G401 (cell line): Measurements from ENCODE around the gene UGT8. TPM values are rescaled to one million over a fixed set of nuclear protein-coding genes. Genes with fewer than 3 reads are reported as not detected.
"Not testable (repeated sequence)": the region's sequence is repeated elsewhere in the genome, so short reads cannot be mapped to it uniquely, and the experiment has no call there.

Experiments
- DNase-seq: peaks from one replicate; pipeline ENCODE4 v3.0.0-alpha.2; 2015; ENCODE audit warnings: low spot score
- in situ Hi-C: cut with HindIII; loops from 2 replicates; pipeline ENCODE4 v1.10.0; 2016; ENCODE audit warnings: low sequenced_read_pairs, mixed read lengths
- total RNA-seq: library from RNA; depleted of rRNA; stranded (reverse); fragments of >200 nt; shearing (Covaris generic); gene quantifications from 2 replicates; pipeline ENCODE4 v1.2.3, GENCODE V29; 2014

UGT8 gene
- total RNA-seq, 1 experiment from 2014 or later, result not detected

DNA sequence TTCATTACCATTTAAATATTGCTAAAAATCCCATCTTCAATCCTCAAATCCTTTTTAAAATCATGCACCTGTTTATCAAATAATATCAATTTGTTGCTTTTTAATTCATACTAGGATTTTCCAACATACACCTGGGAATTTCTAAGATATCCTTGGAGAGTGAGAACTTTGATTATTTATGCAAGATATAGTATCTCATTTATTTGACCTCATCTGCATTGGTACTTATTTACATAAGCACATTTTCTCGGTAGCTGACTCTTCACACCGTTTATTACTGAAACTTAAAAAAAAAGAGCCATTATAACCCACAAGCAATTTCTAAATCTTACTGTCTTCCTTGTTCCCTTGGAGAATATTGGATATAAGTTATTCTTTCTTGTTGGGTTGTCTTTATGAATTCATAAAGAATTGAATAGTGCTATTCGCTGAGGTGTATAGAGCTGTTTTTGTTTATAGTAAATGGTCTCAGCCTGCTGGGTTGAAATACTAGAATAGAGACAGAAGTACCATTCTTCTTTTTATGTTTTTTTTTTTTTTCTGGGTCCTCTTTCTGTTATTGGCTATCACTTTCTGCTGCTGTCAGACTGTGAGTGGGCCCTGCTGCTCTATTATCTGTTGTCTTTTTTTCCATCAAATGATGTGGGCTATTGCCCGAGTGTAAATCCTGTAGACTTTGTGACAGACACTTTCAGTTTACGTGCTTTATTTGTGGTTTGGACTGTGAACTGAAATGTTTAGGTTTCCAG lies 2.9 kb downstream of the UGT8 start:
- in situ Hi-C loops, result no loop called here
- no peak for DNase-seq

DNA sequence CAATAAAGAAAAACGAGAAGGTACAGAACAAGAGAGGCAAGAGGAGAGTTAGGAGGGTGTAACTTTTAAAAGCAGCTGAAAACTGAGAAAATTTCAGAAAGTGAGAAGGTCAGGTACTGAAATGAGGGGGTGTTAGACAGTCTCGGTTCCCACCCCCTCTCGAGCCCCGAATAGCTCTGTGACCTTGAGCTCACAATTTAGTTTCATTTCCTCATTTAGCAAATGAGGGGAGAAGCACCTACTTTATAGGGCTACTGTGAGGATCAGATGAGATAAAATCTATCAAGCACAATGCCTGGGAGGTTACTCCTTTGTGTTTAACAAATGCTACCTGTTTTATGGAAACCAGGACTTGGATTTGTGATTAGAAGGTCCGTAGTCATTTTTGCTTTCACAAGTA lies 4.9 kb downstream of the UGT8 start:
- in situ Hi-C loops, result no loop called here

DNA sequence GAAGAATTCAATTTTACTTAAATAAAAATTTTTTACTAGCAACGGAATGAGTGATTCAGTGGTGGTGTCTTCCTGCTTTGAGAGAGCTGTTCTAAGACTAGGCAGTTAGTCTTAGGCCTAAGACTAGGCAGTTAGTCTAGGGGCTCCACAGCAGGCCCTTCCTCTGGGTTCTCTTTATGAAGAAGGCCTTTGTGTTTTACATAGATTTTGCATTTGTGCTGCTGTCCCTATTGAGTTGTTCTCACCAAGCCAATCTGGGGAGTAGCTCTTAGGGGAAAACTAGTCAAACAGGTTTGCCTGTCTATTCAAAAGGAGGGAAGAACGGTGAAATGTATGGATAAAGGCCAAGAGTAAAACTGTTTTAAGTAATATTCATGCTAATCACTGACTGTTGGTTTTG lies 7.6 kb downstream of the UGT8 start:
- in situ Hi-C loops, result no loop called here
- no peak for DNase-seq

More for the DNA sequence above, 4.9 kb downstream of the UGT8 start:
- DNase-seq, result no peak

DNA sequence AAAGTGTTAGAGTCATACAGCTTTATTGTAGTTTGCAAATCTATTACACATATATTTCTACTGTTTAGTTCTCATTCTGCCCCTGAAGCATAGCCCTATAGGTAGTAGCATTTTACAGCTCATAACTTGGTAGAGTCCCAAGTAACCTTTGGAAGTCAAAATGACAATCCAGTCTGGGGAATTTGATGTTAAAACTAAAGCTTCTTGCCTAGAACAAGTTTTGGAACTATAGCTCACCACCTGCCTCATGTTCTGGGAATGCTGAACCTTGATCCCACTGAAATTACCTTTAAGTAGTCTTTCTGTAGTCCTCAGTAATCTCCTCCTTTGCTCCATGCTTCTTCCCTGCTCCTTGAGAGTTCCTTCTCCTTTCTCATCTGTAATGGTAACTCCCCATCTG lies 8.4 kb downstream of the UGT8 start:
- in situ Hi-C loops, result no loop called here
- DNase-seq, result no peak

DNA sequence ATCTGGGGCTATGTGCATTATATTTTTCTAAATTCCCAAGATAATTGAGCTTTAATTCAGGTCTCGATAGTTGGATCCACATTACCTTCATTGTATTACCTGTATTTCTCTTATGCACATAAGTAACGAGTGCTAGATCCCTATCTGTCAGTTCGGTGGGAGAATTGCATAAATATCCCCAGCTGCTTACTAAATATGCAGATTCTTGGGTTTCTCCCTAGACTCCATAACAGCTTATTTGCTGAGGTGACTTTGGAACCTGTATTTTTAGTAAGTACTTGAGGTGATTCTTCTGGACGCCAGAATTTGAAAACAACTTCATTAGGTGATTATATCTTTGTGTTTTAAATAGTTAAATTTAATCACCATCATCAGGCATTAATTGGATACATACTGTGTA lies 15.0 kb downstream of the UGT8 start:
- in situ Hi-C loops, result no loop called here
- no peak for DNase-seq

DNA sequence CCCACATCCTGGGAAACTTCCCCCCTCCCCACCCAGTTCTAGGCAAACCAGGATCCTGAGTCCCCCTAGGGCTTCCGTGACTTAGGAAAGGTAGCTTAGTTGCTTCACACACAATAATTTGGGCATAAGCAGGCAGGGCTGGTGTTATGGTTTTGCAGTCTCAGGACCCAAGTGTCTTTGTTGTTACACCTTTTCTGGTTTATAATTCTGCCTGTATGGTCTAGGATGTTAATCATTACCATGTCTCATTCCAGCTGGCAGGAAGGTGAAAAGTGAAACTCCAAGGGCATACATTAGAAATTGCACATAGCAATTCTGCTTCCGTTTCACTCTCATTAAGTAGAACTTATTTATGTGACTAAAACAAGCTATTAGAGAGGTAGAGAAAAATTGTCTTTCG lies 16.8 kb downstream of the UGT8 start:
- in situ Hi-C loops, result no loop called here
- no peak for DNase-seq

DNA sequence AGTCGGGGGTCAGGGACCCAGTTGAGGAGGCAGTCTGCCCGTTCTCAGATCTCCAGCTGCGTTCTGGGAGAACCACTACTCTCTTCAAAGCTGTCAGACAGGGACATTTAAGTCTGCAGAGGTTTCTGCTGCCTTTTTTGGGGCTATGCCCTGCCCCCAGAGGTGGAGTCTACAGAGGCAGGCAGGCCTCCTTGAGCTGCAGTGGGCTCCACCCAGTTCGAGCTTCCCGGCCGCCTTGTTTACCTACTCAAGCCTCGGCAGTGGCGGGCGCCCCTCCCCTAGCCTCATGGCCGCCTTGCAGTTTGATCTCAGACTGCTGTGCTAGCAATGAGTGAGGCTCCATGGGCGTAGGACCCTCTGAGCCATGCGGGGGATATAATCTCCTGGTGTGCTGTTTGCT lies 17.4 kb downstream of the UGT8 start:
- in situ Hi-C loops, DNase-seq: not testable (repeated sequence)

DNA sequence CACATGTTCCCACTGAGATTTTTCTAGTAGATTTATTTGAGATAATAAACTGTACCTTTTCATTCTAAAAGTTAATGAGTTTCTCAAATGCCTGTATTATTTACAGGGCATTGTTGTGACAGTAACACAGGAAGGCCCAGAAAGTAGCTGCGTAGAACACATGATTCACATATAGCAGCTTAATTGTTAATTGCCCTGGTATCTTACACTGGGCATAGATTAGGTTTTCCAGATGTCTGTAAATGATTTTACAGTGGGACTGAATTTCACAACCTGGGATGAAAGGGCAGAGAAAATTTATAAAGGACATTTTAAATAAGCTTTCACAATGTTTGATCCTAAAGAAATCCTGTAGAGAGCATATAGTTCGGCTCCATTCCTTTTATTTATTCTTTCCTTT lies 27.6 kb downstream of the UGT8 start:
- in situ Hi-C loops, result no loop called here
- DNase-seq, result no peak

DNA sequence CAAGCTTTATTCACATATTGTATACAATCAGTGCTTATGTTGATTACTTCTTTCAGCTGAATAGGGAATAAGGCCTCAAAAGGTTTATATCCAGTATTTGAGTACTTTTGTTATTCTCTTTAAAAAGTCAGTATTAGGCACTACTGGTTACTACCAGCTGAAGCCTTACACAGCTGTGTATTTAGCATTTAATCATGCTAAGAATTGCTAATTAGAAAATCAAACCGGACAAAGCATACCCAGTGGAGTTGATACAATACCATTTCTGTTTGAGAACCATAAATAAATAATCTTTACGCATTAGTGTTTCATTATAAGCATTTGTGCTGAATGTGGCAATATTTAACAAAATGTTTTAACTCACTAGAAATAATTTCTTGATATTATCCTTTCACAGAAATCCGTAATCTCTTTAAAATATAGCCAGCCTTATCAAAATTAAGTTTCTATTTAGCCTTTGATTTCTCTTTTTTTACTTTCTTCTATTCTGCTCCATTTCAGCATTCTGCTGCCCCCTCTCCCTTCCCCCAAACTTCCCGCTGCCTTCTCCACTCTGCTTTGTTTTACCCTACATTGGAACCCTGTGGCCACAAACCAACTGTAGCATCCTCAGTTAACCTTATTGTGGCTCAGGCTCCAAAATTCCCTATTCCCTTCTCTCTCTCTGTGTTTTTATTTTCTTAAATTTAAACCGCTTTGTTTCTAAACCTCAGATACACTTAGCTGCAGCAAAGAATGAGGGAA lies 37.8 kb downstream of the UGT8 start:
- in situ Hi-C loops, result no loop called here
- no peak for DNase-seq

DNA sequence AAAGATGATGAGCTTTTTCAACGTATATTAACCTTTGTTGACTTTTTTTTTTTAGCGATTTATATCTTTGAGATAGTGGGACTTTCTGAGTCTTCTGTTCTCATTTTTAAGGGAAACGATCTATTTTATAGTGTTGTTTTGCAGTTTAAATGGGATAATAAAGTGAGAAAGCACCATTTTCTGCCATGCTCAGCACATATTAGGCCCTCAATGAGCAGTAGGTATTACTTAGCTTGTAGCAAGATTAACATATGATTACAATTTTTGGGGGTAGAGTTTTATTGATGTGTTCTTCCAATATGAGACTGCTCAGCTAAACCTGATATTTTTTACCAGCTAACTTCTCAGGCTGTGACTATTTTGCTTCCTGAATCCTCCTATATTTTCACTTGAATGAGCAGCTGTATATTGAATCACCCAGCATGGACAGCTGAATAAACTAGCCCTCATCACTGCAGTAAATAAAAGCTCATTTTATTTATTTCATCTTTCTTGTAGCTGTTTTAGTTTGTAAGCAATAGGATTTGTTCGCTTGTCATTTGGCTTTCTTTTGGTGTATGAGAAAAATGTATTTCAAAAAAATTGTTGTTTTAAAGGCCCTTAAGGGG lies 43.7 kb downstream of the UGT8 start:
- in situ Hi-C loops, result no loop called here
- no peak for DNase-seq

DNA sequence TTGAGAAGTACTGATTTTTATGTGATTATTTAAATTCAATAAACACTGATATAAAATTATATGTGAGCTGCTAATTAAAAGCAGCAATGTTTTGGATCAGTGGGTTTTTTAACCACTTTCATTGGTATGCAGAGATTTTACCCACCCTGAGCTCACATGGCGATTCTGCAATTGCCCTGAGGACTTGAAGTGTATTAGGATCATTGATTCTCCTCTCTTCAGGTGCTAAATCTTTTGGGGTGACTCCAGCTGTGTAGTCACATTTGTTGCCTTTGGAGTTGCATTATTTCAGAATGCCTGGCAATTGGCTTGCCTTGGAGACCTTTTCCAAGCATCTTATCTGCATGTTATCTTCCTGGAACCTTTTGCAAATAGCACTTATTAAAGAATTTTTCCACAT lies 51.3 kb downstream of the UGT8 start:
- in situ Hi-C loops, result no loop called here

DNA sequence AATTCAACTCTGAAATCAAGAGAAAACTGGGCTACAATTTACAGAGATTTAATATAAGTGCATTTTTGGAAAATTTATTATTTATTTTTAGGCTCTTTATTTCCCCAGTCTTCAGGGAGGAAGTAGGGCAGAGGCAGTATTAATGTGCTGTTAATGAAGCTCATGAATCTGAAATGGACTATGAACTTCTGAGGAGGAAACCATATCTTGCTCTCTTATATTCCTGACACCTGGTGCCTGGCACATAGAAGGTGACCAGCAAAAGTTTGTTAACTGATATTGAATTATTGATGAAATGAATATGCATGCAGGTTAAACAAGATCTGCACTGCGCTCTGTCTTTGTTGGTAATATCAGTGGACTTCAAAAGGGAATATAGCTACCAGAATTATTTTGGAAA lies 55.1 kb downstream of the UGT8 start:
- no peak for DNase-seq
- in situ Hi-C loops, result no loop called here

More for the DNA sequence above, 51.3 kb downstream of the UGT8 start:
- no peak for DNase-seq

DNA sequence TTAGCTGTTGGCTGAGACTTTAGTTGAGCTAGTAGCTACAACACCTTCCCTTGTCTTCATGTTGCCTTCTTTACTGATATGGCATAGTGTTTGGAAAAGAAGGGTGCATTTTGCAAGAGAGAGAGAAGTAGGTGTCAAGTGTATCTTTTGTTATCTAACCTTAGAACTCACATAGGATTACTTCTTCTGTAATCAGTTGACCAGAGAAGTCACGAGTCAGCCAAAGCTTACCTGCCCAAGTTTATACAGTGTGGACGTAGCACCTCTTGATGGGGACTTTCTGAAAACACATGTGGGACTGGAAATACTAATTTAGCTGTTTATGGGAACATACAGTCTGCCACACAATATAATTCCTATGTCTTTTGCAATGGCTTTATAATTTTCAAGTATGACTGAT lies 56.0 kb downstream of the UGT8 start:
- DNase-seq, result no peak
- in situ Hi-C loops, result no loop called here

DNA sequence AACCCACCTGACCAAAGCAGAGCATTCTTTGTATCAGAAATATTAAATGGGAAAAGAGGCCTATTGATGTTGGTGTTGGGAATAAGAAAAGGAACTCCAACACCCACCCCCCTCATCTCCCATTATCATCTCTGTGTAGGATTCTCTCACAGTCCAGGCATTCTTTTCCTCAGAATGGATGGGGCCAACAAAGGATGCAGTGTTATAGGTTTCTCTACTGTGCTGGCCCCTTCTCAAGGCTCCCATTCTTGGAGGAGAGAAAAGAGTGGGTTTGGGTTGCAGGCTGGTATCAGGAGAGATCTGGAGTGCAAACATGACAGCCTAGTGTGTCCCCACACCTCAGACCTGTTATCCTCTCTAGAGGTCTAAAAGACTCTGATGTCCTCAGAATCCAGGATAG lies 59.6 kb downstream of the UGT8 start:
- in situ Hi-C loops, result no loop called here
- DNase-seq, result no peak

DNA sequence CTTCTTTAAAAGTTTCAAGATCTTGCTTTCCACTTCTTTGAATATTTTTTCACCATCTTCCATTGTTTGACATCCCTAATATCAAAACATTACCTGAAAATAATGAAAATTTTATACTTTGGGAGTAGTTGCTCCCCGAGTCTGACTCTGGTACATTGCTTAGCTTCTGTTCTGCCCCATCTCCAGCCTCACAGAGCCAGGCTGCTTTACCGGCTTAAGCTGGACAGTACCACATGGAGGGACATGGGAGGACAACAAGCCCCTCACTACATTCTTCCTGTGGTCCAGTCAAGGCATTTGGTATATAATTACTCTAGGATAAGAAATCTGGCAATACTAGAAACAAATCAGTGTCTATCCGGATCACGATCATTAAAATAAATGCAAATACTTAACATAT lies 60.2 kb downstream of the UGT8 start:
- in situ Hi-C loops, result no loop called here
- DNase-seq, result no peak

DNA sequence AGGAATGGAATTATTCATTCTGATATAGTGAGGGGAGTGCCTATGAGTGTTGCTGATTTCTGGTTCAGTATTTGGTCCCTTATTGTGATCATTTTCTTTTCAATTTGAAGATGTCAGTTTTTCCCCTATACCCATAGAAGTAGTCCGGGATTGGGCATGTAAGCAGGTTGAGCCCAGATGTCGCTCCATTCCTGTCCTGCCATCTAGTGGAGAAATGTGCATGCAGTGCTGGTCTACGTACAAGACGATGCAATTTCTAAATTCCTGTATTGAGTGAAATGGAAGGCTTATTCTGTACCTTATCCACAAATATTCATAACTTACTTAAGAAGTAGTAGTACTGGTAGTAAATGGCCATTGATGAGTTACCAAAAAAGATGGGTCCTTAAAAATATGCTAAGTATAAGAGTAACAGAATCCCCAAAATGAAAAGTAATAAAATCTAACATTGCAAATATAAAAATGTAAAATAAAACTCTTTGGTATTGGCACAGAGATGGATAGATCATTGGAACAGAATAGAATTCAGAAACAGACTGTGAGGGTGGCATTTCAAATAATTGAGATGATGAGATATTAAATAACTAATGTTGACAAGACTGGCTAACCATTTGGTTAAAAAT lies 60.9 kb downstream of the UGT8 start:
- in situ Hi-C loops, result no loop called here
- DNase-seq, result peak; percentile 87

DNA sequence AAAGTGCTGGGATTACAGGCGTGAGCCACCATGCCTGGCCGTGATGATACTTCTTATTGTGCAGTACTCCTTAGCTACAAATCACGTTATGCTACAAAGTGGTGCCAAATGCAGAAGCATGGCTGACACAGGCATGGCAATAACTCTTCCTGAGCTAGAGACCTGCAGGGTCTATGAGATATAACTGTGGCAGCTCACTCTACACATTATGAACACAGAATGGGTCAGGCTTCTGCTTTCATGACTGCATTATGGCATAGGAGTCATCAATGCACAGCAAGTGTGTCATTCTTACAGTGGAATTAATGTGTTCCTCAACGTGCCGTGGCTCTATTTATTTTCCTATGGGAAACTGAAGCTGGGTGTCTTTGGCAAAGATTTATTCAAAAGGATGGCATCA lies 64.5 kb downstream of the UGT8 start:
- DNase-seq, result no peak
- in situ Hi-C loops, result no loop called here

DNA sequence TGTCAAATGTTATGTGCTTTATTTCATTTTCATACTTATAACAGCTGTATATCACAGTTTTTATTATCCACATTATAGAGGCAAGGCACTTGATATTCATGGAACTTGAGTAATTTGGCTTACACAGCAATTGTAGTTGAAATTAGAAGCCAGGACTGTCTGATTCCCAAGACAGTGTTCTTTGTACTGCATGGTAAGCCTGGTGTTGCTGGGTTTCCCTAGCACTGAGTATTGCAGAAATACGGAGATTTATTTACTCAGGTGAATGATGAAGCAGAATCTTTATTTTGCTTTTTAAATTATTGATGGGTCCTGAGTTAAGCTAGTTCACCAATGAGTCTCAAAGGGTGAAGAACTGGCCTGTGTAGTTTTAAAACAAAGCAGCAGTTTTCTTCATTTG lies 70.0 kb downstream of the UGT8 start:
- DNase-seq, result no peak
- in situ Hi-C loops, result no loop called here

DNA sequence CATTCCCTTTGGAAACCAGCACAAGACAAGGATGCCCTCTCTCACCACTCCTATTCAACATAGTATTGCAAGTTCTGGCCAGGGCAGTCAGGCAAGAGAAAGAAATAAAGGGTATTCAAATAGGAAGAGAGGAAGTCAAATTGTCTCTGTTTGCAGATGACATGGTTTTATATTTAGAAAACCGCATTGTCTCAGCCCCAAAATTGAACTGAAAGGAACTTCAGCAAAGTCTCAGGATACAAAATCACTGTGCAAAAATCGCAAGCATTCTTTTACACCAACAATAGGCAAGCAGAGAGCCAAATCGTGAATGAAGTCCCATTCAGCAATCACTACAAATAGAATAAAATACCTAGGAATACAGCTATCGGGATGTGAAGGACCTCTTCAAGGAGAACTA lies 72.1 kb downstream of the UGT8 start:
- DNase-seq, result not testable (repeated sequence)

DNA sequence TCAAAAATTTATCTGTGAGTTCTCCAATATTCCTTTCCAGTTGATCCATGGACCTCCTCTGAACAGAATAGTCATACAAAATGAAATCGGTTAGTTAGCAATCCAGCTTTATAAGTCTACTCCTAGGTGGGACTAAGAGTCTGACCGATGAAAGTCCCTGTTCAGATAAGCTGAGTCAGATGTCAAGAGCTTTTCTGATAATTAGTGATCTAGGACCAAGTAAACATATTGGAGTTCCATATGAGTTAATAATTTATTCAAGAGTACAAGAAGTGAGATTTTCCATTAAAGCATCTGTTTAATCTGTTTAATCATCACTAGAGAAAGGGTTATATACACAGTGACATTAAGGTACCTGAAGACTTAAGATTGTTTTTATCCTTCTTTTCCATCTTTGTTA lies 74.7 kb downstream of the UGT8 start:
- in situ Hi-C loops, result no loop called here

More for the DNA sequence above, 72.1 kb downstream of the UGT8 start:
- in situ Hi-C loops, result not testable (repeated sequence)

More for the DNA sequence above, 74.7 kb downstream of the UGT8 start:
- no peak for DNase-seq
